LoVo (cell line): ENCODE measurements around the gene ATOSA.

ENCODE experiments used
- DNase-seq: peaks from one replicate; pipeline ENCODE4 v3.0.0-alpha.2; 2016; ENCODE audit warnings: low spot score

ATOSA gene

GRCh38 chr15:52651114-52651513 is 28.1 kb downstream of the ATOSA start:
- DNase-seq, result no peak

- no peak for DNase-seq
Measured at GRCh38 chr15:52649686-52650085, 29.5 kb downstream of the ATOSA start.

GRCh38 chr15:52645916-52646315 is 33.3 kb downstream of the ATOSA start:
- DNase-seq, result no peak

GRCh38 chr15:52642386-52643361 is 36.5 kb downstream of the ATOSA start:
- no peak for DNase-seq

GRCh38 chr15:52636459-52636858 is 42.7 kb downstream of the ATOSA start:
- DNase-seq, result no peak

- DNase-seq, result no peak
Measured at GRCh38 chr15:52635908-52636307, 43.3 kb downstream of the ATOSA start.
